H1 (cell line): ENCODE data around the gene VSTM2L. TPM values are rescaled to one million over a fixed set of nuclear protein-coding genes. Genes with fewer than 3 reads are reported as not detected.

ENCODE experiments used
- CTCF ChIA-PET: fragments of 300-600 bp; sonication (Branson Sonifier 250); formaldehyde crosslinking; loops from one replicate; lab custom pipeline; 2021; ENCODE audit not compliant: partially characterized antibody; lab: Charles Lee
- POLR2A ChIA-PET: fragments of 300-600 bp; sonication (Branson Sonifier 250); formaldehyde crosslinking; loops from one replicate; lab custom pipeline; 2021; ENCODE audit warnings: inconsistent platforms; ENCODE audit not compliant: partially characterized antibody; lab: Charles Lee
- DNase-seq, 2 experiments: peaks; one replicate each; pipeline versions ENCODE4 v3.0.0 to v3.0.0-alpha.2; 2010 to 2022; ENCODE audit warnings: low spot score in 2 of 2, low read depth in 1 of 2, mixed read lengths in 1 of 2
- FAIRE-seq: peaks from 2 replicates; lab custom pipeline; 2011; peaks lifted over from hg19 to GRCh38; lab: Jason Lieb, UNC
- H2AFZ ChIP-seq: 2 replicates; pipeline ENCODE4 v1.8.1; 2012; ENCODE audit warnings: low read length, inconsistent platforms
- H2AK5ac ChIP-seq: 2 replicates; pipeline ENCODE4 v1.6.1; 2013; ENCODE audit warnings: low read depth, low read length
- H2BK120ac ChIP-seq: replicated peaks from 2 replicates; pipeline ENCODE3; 2013; ENCODE audit warnings: low read depth, low read length, inconsistent platforms
- H2BK12ac ChIP-seq: 2 replicates; pipeline ENCODE4 v1.6.1; 2013; ENCODE audit warnings: low read depth, low read length
- H2BK15ac ChIP-seq: 2 replicates; pipeline ENCODE4 v1.6.1; 2013; ENCODE audit warnings: low read length
- H2BK20ac ChIP-seq: 2 replicates; pipeline ENCODE4 v1.6.1; 2013; ENCODE audit warnings: low read length
- H2BK5ac ChIP-seq: 2 replicates; pipeline ENCODE4 v1.6.1; 2013; ENCODE audit warnings: low read depth, low read length
- H3K14ac ChIP-seq: 2 replicates; pipeline ENCODE4 v1.6.1; 2013; ENCODE audit warnings: inconsistent platforms; ENCODE audit not compliant: insufficient read length
- H3K18ac ChIP-seq: 2 replicates; pipeline ENCODE4 v1.6.1; 2013; ENCODE audit warnings: low read length; ENCODE audit errors: extremely low read depth
- H3K23ac ChIP-seq: 2 replicates; pipeline ENCODE4 v1.6.1; 2013; ENCODE audit warnings: inconsistent platforms; ENCODE audit not compliant: insufficient read length
- H3K23me2 ChIP-seq: 2 replicates; pipeline ENCODE4 v1.6.1; 2013; ENCODE audit warnings: low read depth, low read length
- H3K27ac ChIP-seq: 2 replicates; pipeline ENCODE4 v1.6.1; 2011; ENCODE audit warnings: low read depth, low read length, inconsistent platforms
- H3K27me3 ChIP-seq, 4 experiments: replicated peaks in 1 of 4; 1 replicate in 1 of 4; 2 replicates in 3 of 4; pipeline versions ENCODE4 v1.6.1 to v1.8.1; 2011 to 2013; ENCODE audit warnings: low read length in 3 of 4, mild to moderate bottlenecking in 3 of 4, inconsistent platforms in 2 of 4, mixed read lengths in 2 of 4, moderate library complexity in 1 of 4; ENCODE audit not compliant: control insufficient read depth in 3 of 4, insufficient read depth in 3 of 4; ENCODE audit errors: extremely low read depth in 1 of 4
- H3K36me3 ChIP-seq, 4 experiments: 2 replicates each; pipeline versions ENCODE4 v1.6.1 to v1.8.1; 2011 to 2013; ENCODE audit warnings: mild to moderate bottlenecking in 4 of 4, low read length in 3 of 4, moderate library complexity in 2 of 4, control low read depth in 1 of 4, inconsistent platforms in 1 of 4; ENCODE audit not compliant: insufficient read depth in 4 of 4, control insufficient read depth in 2 of 4
- H3K4ac ChIP-seq: replicated peaks from 2 replicates; pipeline ENCODE3; 2013; ENCODE audit warnings: low read length, low read depth, mixed read lengths, inconsistent platforms; ENCODE audit not compliant: insufficient read length
- H3K4me1 ChIP-seq, 4 experiments: replicated peaks in 1 of 4; 1 replicate in 1 of 4; 2 replicates in 3 of 4; pipeline versions ENCODE4 v1.6.1 to v1.8.1; 2011 to 2013; ENCODE audit warnings: low read length in 3 of 4, inconsistent platforms in 2 of 4, mixed read lengths in 1 of 4; ENCODE audit not compliant: insufficient read depth in 4 of 4, control insufficient read depth in 3 of 4
- H3K4me2 ChIP-seq, 2 experiments: 2 replicates each; pipeline versions ENCODE4 v1.6.1 to v1.8.1; 2011 to 2013; ENCODE audit warnings: low read depth in 2 of 2, low read length in 2 of 2, control low read depth in 1 of 2, inconsistent platforms in 1 of 2, mild to moderate bottlenecking in 1 of 2; ENCODE audit not compliant: insufficient read depth in 1 of 2
- H3K4me3 ChIP-seq, 4 experiments: fragments of 200-600, 300-600 bp in 1 of 4; sonication (generic), shearing (Covaris generic), sonication (Bioruptor Twin) in 1 of 4; 2 replicates each; pipeline versions ENCODE4 v1.5.1 to v1.8.1; 2011 to 2016; ENCODE audit warnings: low read length in 4 of 4, low read depth in 3 of 4, control low read depth in 2 of 4, inconsistent platforms in 2 of 4, mild to moderate bottlenecking in 2 of 4, mixed read lengths in 1 of 4, moderate library complexity in 1 of 4; ENCODE audit not compliant: insufficient read depth in 2 of 4; ENCODE audit errors: extremely low read depth in 1 of 4
- H3K56ac ChIP-seq: replicated peaks from 2 replicates; pipeline ENCODE3; 2013; ENCODE audit warnings: low read depth, mild to moderate bottlenecking, mixed read lengths, low read length, inconsistent platforms; ENCODE audit not compliant: insufficient read length
- H3K79me1 ChIP-seq: 2 replicates; pipeline ENCODE4 v1.6.1; 2013; ENCODE audit warnings: low read depth, low read length, control low read depth
- H3K79me2 ChIP-seq, 2 experiments: 2 replicates each; pipeline versions ENCODE4 v1.6.1 to v1.8.1; 2012 to 2013; ENCODE audit warnings: low read length in 2 of 2, mild to moderate bottlenecking in 2 of 2, inconsistent platforms in 1 of 2; ENCODE audit not compliant: insufficient read depth in 2 of 2, control insufficient read depth in 1 of 2
- H3K9ac ChIP-seq, 4 experiments: replicated peaks in 1 of 4; 1 replicate in 1 of 4; 2 replicates in 3 of 4; pipeline versions ENCODE4 v1.6.1 to v1.8.1; 2011 to 2013; ENCODE audit warnings: low read depth in 3 of 4, low read length in 3 of 4, control low read depth in 2 of 4, mild to moderate bottlenecking in 2 of 4, moderate library complexity in 2 of 4, inconsistent platforms in 1 of 4; ENCODE audit errors: extremely low read depth in 1 of 4
- H3K9me3 ChIP-seq, 2 experiments: 2 replicates each; pipeline versions ENCODE4 v1.6.1 to v1.8.1; 2012 to 2013; ENCODE audit warnings: mild to moderate bottlenecking in 2 of 2, moderate library complexity in 2 of 2, control low read depth in 1 of 2, inconsistent platforms in 1 of 2, low read depth in 1 of 2, low read length in 1 of 2, mixed read lengths in 1 of 2; ENCODE audit not compliant: insufficient read depth in 2 of 2
- H4K20me1 ChIP-seq, 2 experiments: replicated peaks in 1 of 2; 2 replicates each; pipeline versions ENCODE3 to v1.8.1; 2011 to 2013; ENCODE audit warnings: inconsistent platforms in 2 of 2, low read length in 2 of 2, mild to moderate bottlenecking in 1 of 2; ENCODE audit not compliant: insufficient read depth in 2 of 2, control insufficient read depth in 1 of 2
- H4K5ac ChIP-seq: 2 replicates; pipeline ENCODE4 v1.6.1; 2013; ENCODE audit warnings: low read length, low read depth, mixed read lengths, inconsistent platforms; ENCODE audit not compliant: insufficient read length
- H4K8ac ChIP-seq: 2 replicates; pipeline ENCODE4 v1.8.0; 2013; ENCODE audit warnings: mild to moderate bottlenecking, moderate library complexity, low read length, inconsistent platforms; ENCODE audit not compliant: insufficient read depth; ENCODE audit errors: extremely low read depth
- H4K91ac ChIP-seq: replicated peaks from 2 replicates; pipeline ENCODE3; 2013; ENCODE audit warnings: low read length, mixed read lengths, inconsistent platforms; ENCODE audit not compliant: insufficient read length
- BRCA1 ChIP-seq: IDR thresholded peaks from 2 replicates; pipeline ENCODE4 v1.6.1; 2012; ENCODE audit warnings: low read depth, low read length, improper control_type of control experiment
- CEBPB ChIP-seq: IDR thresholded peaks from 2 replicates; pipeline ENCODE4 v1.6.1; 2012; ENCODE audit warnings: low read depth, low read length
- CREB1 ChIP-seq: IDR thresholded peaks from 2 replicates; pipeline ENCODE4 v1.6.1; 2012; ENCODE audit warnings: inconsistent platforms
- EGR1 ChIP-seq: IDR thresholded peaks from 2 replicates; pipeline ENCODE4 v1.6.1; 2011; ENCODE audit warnings: low read depth, low read length, borderline replicate concordance
- GABPA ChIP-seq: IDR thresholded peaks from 2 replicates; pipeline ENCODE4 v1.6.1; 2011; ENCODE audit warnings: mild to moderate bottlenecking, low read length, moderate library complexity, borderline replicate concordance; ENCODE audit not compliant: insufficient read depth
- RAD21 ChIP-seq, 2 experiments: IDR thresholded peaks in 1 of 2; conservative IDR thresholded peaks in 1 of 2; 2 replicates each; pipeline ENCODE4 v1.6.1; 2011; ENCODE audit warnings: low read depth in 2 of 2, low read length in 2 of 2, improper control_type of control experiment in 1 of 2, inconsistent platforms in 1 of 2, mild to moderate bottlenecking in 1 of 2, moderate library complexity in 1 of 2
- RBBP5 ChIP-seq: IDR thresholded peaks from 2 replicates; pipeline ENCODE4 v1.7.1; 2012; ENCODE audit warnings: low read depth, mild to moderate bottlenecking, inconsistent platforms, low read length, moderate library complexity, borderline replicate concordance
- SIN3A ChIP-seq, 2 experiments: IDR thresholded peaks in 1 of 2; conservative IDR thresholded peaks in 1 of 2; 2 replicates each; pipeline ENCODE4 v1.6.1; 2011 to 2012; ENCODE audit warnings: low read length in 2 of 2, improper control_type of control experiment in 1 of 2, low read depth in 1 of 2, mild to moderate bottlenecking in 1 of 2
- SP2 ChIP-seq: IDR thresholded peaks from 2 replicates; pipeline ENCODE4 v1.6.1; 2012; ENCODE audit warnings: mild to moderate bottlenecking, low read length, inconsistent platforms
- SRF ChIP-seq: IDR thresholded peaks from 2 replicates; pipeline ENCODE4 v1.6.1; 2011; ENCODE audit warnings: mild to moderate bottlenecking, low read depth, low read length, moderate library complexity
- SUZ12 ChIP-seq: fragments of 200-600 bp; sonication (generic); IDR thresholded peaks from 2 replicates; pipeline ENCODE4 v1.6.1; 2012; ENCODE audit warnings: mild to moderate bottlenecking, inconsistent platforms, low read length, moderate library complexity, mixed read lengths
- YY1 ChIP-seq: IDR thresholded peaks from 2 replicates; pipeline ENCODE4 v1.6.1; 2011; ENCODE audit warnings: low read depth, mild to moderate bottlenecking, low read length
- ZNF274 ChIP-seq: IDR thresholded peaks from 2 replicates; pipeline ENCODE4 v1.7.0; 2012; ENCODE audit warnings: low read length, borderline replicate concordance; ENCODE audit errors: extremely low read depth
- WGBS, 2 experiments: shearing (Covaris generic) in 1 of 2; methylation state at CpG; one replicate each; pipeline versions ENCODE4 v1.1.6 to v1.1.7; 2013 to 2015; ENCODE audit warnings: low lambda C conversion rate in 2 of 2, mixed read lengths in 2 of 2, inconsistent platforms in 1 of 2, low coverage in 1 of 2, missing lambda C conversion rate in 1 of 2; ENCODE audit not compliant: insufficient replicate concordance in 2 of 2, insufficient coverage in 1 of 2, insufficient read length in 1 of 2; ENCODE audit errors: extremely low coverage in 1 of 2, missing lambda C conversion rate in 1 of 2; 5-methylcytosine and 5-hydroxymethylcytosine counted together
- polyA plus RNA-seq, 7 experiments: library from polyadenylated mRNA; depleted of rRNA in 3 of 7; stranded (reverse) in 5 of 7; unstranded in 2 of 7; fragments of >200 nt in 5 of 7; fragments of 200-250 nt in 2 of 7; gene quantifications; 1 replicate in 5 of 7; 2 replicates in 1 of 7; 4 replicates in 1 of 7; pipeline versions ENCODE4 v1.2.1 to v1.2.3, GENCODE V29; 2011 to 2013; ENCODE audit warnings: missing spikeins in 2 of 7, mixed read lengths in 2 of 7
- total RNA-seq: library from RNA; stranded (reverse); fragmentation: NEBNext Ultra II Directional; extraction: Animal tissue kit (Norgen Biotek cat#: 25700); gene quantifications from 2 replicates; pipeline ENCODE4 v1.2.1, GENCODE V29; 2021

The VSTM2L gene
- total and polyA plus RNA-seq, 2 of the 8 experiments (the other 6 are each of a cell fraction or from before 2014, with no cell fraction given), result 1.3 to 3.2 TPM

GRCh38 chr20:37988306-37988954, 85.5 kb downstream of the VSTM2L start:
- FAIRE-seq, result no peak
- no peak overlapping the region for H2BK12ac ChIP-seq
- no peak overlapping the region for H3K4ac ChIP-seq
- H2BK120ac ChIP-seq, result no peak overlapping the region
- H3K23ac ChIP-seq, result no peak overlapping the region
- ChIA-PET CTCF (interaction anchor here (1.0 to 1.9 kb wide), 6 partner anchors 9 to 74 kb away, joined by 3 to 4 read pairs (median 3); no protein-coding TSS in a partner anchor), POLR2A (no interaction called here)
- no peaks in the 10 kb centered on the region; a peak in 2 of 7 replicates for H3K4me1 ChIP-seq
- 89% methylated on average over 5 of the region's 5 CpGs; no CpG with 5 or more reads in 1 of the 2 experiments for WGBS, 2 experiments
- peaks cover 2 to 26% (median 10%) of the 10 kb centered on the region in 4 experiments; a peak in 5 of 8 replicates for H3K36me3 ChIP-seq
- H2BK15ac ChIP-seq, result no peak overlapping the region
- no peak overlapping the region for H3K18ac ChIP-seq
- no peak overlapping the region for H4K8ac ChIP-seq
- H3K4me3 ChIP-seq, result no peak overlapping the region
- H3K27me3 ChIP-seq, result no peaks in the 10 kb centered on the region
- no peak overlapping the region for H3K4me2 ChIP-seq
- no peak overlapping the region for H4K5ac ChIP-seq
- no peaks in the 10 kb centered on the region for H3K9me3 ChIP-seq
- TF ChIP-seq CREB1 (no peak), EGR1 (no peak), BRCA1 (no peak), SUZ12 (no peak), RAD21 (IDR thresholded peaks at IDR 0.05 in 1 of 2, conservative IDR thresholded peaks at IDR 0.05 in 1 of 2; ENCODE audit: low read depth in 2 of 2, low read length in 2 of 2) (no peak), ZNF274 (no peak), CEBPB (no peak), SP2 (no peak), SRF (no peak), SIN3A (conservative IDR thresholded peaks at IDR 0.05 in 1 of 2, IDR thresholded peaks at IDR 0.05 in 1 of 2; ENCODE audit: low read depth in 1 of 2, low read length in 2 of 2) (no peak), YY1 (no peak), GABPA (no peak), RBBP5 (no peak)
- TF ChIP-seq, all 59 proteins: peak for 0
- H2BK20ac ChIP-seq, result no peak overlapping the region
- H4K20me1 ChIP-seq, result peaks cover 3 to 4% of the 10 kb centered on the region in 2 experiments
- H3K23me2 ChIP-seq, result no peaks in the 10 kb centered on the region
- no peak overlapping the region; a peak in 1 of 7 replicates for H3K9ac ChIP-seq
- H3K14ac ChIP-seq, result no peak overlapping the region
- H2AK5ac ChIP-seq, result no peak overlapping the region
- no peaks in the 10 kb centered on the region for H3K79me1 ChIP-seq
- no peak for DNase-seq
- no peak overlapping the region for H2BK5ac ChIP-seq
- H3K79me2 ChIP-seq, result no peaks in the 10 kb centered on the region
- H2AFZ ChIP-seq, result no peak overlapping the region
- no peak overlapping the region for H3K56ac ChIP-seq
- H3K27ac ChIP-seq, result no peak overlapping the region
- H4K91ac ChIP-seq, result no peak overlapping the region
